ENCODE data around the gene AFF2. TPM values are rescaled to one million over a fixed set of nuclear protein-coding genes. Genes with fewer than 3 reads are reported as not detected.

AFF2 gene
- total and polyA plus RNA-seq, 2 donors (not counting 3 experiments of a cell fraction or from before 2014, with no cell fraction given) = 0.03 to 0.07 TPM

GRCh38 chrX:148806145-148806870 is 305.9 kb downstream of the AFF2 start:
- POLR2A ChIA-PET = no interaction called here
- no peak for FAIRE-seq

GRCh38 chrX:148808833-148809232 is 308.4 kb downstream of the AFF2 start:
- FAIRE-seq (no peak), DNase-seq (ENCODE audit: low read depth, low spot score) (no peak)
- CTCF ChIA-PET = no interaction called here
- Histone ChIP-seq H2AFZ (ENCODE audit: low read depth, low read length) (no peak overlapping the region), H3K9me3 (replicated peaks; ENCODE audit: control insufficient read depth, insufficient read depth, low read length) (no peaks in the 10 kb centered on the region), H3K79me2 (ENCODE audit: control insufficient read depth, insufficient read depth, low read length) (no peaks in the 10 kb centered on the region), H3K36me3 (ENCODE audit: control insufficient read depth in 2 of 2, extremely low read depth in 1 of 2, insufficient read depth in 2 of 2, low read length in 2 of 2) (no peaks in the 10 kb centered on the region), H3K9me1 (replicated peaks; ENCODE audit: control insufficient read depth, extremely low read depth, insufficient read depth, low read length) (no peaks in the 10 kb centered on the region), H3K4me1 (ENCODE audit: control insufficient read depth, extremely low read depth, insufficient read depth, low read length) (no peaks in the 10 kb centered on the region), H3K4me3 (replicated peaks in 1 of 3; ENCODE audit: insufficient read depth in 1 of 3, low read depth in 1 of 3, low read length in 3 of 3) (no peak overlapping the region), H3K27ac (ENCODE audit: insufficient read depth, low read depth, low read length) (no peak overlapping the region), H3K27me3 (ENCODE audit: control insufficient read depth in 2 of 2, insufficient read depth in 2 of 2, low read length in 2 of 2) (no peaks in the 10 kb centered on the region), H3K4me2 (ENCODE audit: insufficient read depth, low read length) (no peak overlapping the region), H4K20me1 (replicated peaks; ENCODE audit: control insufficient read depth, extremely low read depth, insufficient read depth, low read length) (no peaks in the 10 kb centered on the region), H3K9ac (replicated peaks; ENCODE audit: extremely low read depth, insufficient read depth, low read length) (no peak overlapping the region)
- POLR2A ChIA-PET = no interaction called here
- BruUV-seq (replicated peaks) = no TSS peak
- TF ChIP-seq POLR2A (IDR thresholded peaks at IDR 0.05; ENCODE audit: low read depth, low read length) = no peak
- no peak for TF ChIP-seq FOS (IDR thresholded peaks at IDR 0.05; ENCODE audit: borderline replicate concordance, insufficient read depth, low read length)
- TF ChIP-seq JUN (IDR thresholded peaks at IDR 0.05; ENCODE audit: borderline replicate concordance, insufficient read depth, insufficient read length, low read depth) = no peak
- TF ChIP-seq MAX (IDR thresholded peaks at IDR 0.05; ENCODE audit: insufficient read depth, insufficient read length) = no peak
- TF ChIP-seq POLR2AphosphoS5 (IDR thresholded peaks at IDR 0.05; ENCODE audit: insufficient read depth, low read depth, low read length) = no peak
- TF ChIP-seq GATA2 (IDR thresholded peaks at IDR 0.05; ENCODE audit: insufficient read depth, insufficient read length, low read depth, low read length) = no peak
- dilution Hi-C loops (cut with MboI; ENCODE audit: extremely low pct_ligation_motif_present, low sequenced_read_pairs) = no loop called here
- intact Hi-C loops (cut with micrococcal nuclease) = no loop called here

More at GRCh38 chrX:148806145-148806870, 305.9 kb downstream of the AFF2 start:
- no peak overlapping the region for H3K4me3 ChIP-seq (replicated peaks in 1 of 3; ENCODE audit: insufficient read depth in 1 of 3, low read depth in 1 of 3, low read length in 3 of 3)
- H3K4me2 ChIP-seq (ENCODE audit: insufficient read depth, low read length) = no peak overlapping the region
- no peaks in the 10 kb centered on the region for H3K27me3 ChIP-seq (ENCODE audit: control insufficient read depth in 2 of 2, insufficient read depth in 2 of 2, low read length in 2 of 2)
- BruUV-seq (replicated peaks) = no TSS peak
- DNase-seq (ENCODE audit: low read depth, low spot score) = no peak
- H4K20me1 ChIP-seq (replicated peaks; ENCODE audit: control insufficient read depth, extremely low read depth, insufficient read depth, low read length) = no peaks in the 10 kb centered on the region
- H3K9me1 ChIP-seq (replicated peaks; ENCODE audit: control insufficient read depth, extremely low read depth, insufficient read depth, low read length) = no peaks in the 10 kb centered on the region
- H3K79me2 ChIP-seq (ENCODE audit: control insufficient read depth, insufficient read depth, low read length) = no peaks in the 10 kb centered on the region
- no peaks in the 10 kb centered on the region for H3K9me3 ChIP-seq (replicated peaks; ENCODE audit: control insufficient read depth, insufficient read depth, low read length)
- no peaks in the 10 kb centered on the region for H3K36me3 ChIP-seq (ENCODE audit: control insufficient read depth in 2 of 2, extremely low read depth in 1 of 2, insufficient read depth in 2 of 2, low read length in 2 of 2)
- no peak overlapping the region for H3K9ac ChIP-seq (replicated peaks; ENCODE audit: extremely low read depth, insufficient read depth, low read length)
- no peak overlapping the region for H2AFZ ChIP-seq (ENCODE audit: low read depth, low read length)
- intact Hi-C loops (cut with micrococcal nuclease) = no loop called here
- dilution Hi-C loops (cut with MboI; ENCODE audit: extremely low pct_ligation_motif_present, low sequenced_read_pairs) = no loop called here
- no peak overlapping the region for H3K27ac ChIP-seq (ENCODE audit: insufficient read depth, low read depth, low read length)
- TF ChIP-seq POLR2AphosphoS5 (IDR thresholded peaks at IDR 0.05; ENCODE audit: insufficient read depth, low read depth, low read length) (no peak), FOS (IDR thresholded peaks at IDR 0.05; ENCODE audit: borderline replicate concordance, insufficient read depth, low read length) (no peak), EZH2 (IDR thresholded peaks at IDR 0.05; ENCODE audit: borderline replicate concordance, low read depth, low read length, severe bottlenecking) (no peak)
- H3K4me1 ChIP-seq (ENCODE audit: control insufficient read depth, extremely low read depth, insufficient read depth, low read length) = no peaks in the 10 kb centered on the region
- CTCF ChIA-PET = no interaction called here

Measured in endothelial cell of umbilical vein (primary cell).